Measurements from ENCODE around the gene GCA. TPM values are rescaled to one million over a fixed set of nuclear protein-coding genes. Genes with fewer than 3 reads are reported as not detected.

Gene GCA
- total RNA-seq, result 12.9 and 14.8 TPM in 2 replicates

DNA sequence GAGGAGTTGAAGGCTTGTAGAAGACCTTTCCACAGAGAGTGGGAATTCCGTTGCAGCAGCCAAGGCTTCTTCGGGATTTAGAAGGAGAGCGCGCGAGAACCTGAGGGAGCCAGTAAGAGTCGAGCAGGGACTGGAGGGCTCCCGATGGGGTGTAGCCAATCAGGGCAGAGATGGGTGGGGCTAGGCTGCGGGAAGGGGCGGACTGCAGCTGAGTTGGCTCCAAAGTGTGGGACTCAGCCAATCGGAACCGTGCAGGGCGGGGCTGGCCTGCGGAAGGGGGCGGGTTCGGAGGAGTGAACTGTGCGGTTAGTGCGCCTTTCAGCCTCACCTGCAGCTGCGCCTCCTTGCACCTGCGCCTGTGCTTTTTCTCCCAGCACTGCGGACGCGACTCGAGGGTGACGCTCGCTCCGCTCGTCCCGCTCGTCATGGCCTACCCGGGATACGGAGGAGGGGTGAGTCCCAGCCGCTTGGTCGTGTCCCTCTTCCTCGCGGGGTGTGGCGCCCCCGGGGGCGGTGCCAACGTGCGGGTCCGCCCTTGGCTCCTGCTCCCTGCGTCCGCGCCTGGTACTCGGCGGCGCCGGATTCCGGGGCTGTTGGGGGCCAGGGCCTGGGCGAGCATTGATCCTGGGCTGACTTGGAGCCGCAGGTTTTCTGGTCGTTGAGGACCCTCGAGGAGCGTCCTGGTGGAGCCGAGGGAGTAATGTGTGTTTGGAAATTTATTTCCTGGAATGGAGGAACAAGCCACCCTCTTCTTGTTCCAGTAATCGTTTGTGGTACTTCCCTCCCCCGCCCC, at the start of gene GCA:
TSS of gene GCA (plus strand) at position 309 of the 793 bp plus-strand sequence. CDS start at position 426, 117 bp downstream.
- DNase-seq, result peak; percentile 88

DNA sequence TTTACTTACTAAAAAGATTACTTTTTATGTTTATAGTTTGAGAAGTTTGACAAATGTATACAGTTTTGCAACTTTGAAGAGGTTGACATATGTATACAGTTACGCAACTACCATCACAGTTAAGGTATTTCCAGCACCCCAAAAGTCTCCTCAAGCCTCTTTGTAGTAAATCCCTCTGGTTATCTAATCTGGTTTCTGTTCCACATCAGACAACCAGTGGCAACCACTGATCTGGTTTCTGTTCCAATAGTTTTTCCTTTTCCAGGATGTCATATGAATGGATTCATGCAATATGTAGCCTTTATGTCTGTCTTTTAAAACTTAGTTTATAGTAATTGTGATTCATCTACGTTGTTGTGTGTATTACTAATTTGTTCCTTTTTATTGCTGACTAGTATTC, 48.9 kb upstream of the GCA start:
- DNase-seq, result no peak

DNA sequence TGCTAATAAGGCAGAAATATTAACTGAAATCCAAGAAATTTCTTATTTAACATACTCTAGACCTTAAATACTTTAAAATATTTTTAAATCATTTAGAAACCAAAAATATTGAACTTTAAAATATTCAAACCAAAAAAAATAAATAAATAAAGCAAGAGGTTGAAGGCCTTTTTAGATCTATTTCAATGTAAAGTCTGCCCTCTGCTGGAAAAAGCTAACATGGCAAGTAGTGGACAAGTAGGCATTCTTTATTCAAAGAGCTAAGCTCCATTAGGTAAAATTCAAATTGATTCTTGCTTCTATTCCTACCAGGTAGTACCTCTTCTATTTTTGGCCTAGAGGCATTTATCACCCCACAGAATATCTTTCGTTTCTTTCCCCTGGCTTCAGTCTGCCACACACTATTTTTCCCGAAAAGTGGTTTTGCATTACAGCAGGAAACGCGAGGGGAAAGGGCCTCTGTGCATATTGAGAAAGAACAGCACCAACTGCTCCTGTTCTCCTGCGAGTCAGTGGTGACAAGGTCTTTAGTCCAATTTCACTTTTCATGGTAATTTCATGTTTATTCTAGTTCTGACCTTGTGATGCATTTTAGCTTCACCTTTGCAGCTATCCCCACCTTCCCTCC, 45.9 kb upstream of the GCA start:
- peak; percentile 87 for DNase-seq

- DNase-seq, result no peak
These were observed 45.1 kb upstream of the GCA start for GRCh38 chr2:162298669-162299335.

GRCh38 chr2:162300266-162300665, 43.7 kb upstream of the GCA start:
- DNase-seq, result no peak

DNA sequence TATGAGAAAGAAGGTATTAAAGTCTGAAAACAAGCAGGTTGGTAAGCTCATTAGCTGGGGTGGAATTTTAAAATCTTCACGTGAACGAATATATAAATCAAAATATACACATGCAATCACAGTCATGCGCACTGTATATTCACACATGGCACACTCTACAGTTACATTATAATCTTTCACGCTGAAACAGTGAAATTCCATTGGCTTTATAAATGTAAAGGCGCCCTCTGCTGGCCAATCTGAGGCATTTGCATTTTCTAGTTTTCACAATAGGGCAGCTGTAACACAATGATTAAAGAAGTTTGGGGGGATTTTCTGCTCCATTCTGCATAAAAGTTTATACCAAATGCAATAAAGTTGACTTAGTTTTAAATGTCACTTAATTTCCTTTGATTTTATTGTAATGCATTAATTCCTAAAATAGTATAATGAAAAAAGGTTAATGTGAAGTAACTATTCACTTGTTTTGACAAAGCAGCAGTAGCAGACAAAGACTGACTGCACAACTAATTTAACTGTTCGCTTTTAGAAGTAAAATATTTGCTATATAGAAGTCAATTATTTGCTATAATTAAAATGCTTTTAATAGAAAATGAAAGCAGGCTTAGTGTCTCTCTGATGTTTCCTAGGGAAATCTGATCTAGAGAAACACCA, 42.7 kb upstream of the GCA start:
- DNase-seq, result peak; percentile 79

- no peak for DNase-seq
These were observed 42.1 kb upstream of the GCA start for GRCh38 chr2:162301877-162302276.

DNA sequence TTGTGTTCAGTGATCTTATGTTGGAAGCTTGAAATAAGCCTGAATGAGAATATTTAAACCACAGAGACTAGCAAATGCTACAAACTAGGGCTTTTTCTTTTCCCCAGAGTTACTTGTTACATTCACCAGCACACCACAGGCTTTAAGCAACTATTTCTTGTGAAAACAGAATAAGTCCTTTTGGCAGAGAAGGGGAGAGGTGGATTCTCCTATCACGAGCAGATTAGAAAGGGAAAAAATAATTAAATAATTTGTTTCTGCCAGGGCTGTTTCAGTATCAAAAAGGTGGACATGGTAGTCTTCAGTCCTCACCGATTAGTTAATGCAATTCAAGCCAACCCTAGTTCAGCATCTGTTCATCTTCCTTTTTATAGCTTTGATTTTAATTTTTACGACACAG, 38.0 kb upstream of the GCA start:
- DNase-seq, result no peak

- no peak for DNase-seq
These were observed 35.0 kb upstream of the GCA start for GRCh38 chr2:162308747-162309503.

DNA sequence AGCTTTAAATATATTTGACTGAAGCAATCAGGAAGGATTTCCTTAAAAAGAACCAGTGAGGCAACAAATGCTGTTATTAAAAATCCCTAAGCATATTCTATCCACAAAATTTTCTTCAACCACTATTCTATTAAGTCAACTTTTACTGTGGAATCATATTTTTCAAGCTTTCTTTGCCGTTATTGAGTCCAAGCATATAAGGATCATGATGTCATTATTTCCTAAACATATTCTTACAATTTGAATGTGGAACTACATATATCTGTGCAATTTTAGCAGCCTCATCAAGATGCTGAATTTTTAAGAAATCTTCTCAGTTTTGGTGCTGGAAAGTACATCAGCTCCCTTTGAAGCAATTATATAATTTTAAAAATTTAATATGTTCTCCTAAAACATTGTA, 31.1 kb upstream of the GCA start:
- DNase-seq, result no peak

DNA sequence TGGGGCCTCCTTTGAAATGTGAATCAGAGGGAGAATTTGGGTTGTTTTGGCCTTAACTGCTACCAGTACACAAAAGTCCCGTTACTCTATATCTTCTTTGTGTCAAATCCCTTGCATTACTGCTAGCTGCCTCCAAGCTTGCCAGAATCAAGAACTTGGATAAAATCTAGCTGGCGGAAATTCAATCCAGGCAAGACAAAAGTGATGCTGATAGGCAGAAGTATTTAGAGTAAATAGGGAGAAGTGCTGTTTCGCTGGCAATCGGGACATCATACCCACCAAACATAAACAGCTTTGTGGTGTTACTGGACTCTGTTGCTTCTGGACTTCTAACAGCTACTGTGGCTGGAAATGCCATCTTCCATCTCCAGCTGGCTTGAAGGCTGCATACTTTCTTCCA, 28.0 kb upstream of the GCA start:
- DNase-seq, result no peak

DNA sequence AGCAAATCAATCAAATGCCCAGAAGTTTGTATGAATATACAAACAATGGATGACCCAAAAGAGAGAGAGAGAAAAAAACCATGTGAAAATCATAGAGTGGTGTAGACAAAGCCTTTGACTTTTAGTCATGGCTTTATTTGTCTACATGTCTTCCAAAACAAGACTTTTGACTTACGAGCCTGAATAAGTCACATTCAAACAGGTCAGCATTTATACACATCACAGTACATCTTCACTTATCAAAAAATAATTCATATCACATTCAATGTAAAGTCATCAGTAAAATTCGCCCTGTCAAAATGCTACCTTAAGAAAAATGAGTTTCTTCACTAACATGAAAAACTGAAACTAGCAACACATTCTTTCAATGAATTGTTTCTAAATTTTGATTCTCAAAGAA, 27.3 kb upstream of the GCA start:
- no peak for DNase-seq

DNA sequence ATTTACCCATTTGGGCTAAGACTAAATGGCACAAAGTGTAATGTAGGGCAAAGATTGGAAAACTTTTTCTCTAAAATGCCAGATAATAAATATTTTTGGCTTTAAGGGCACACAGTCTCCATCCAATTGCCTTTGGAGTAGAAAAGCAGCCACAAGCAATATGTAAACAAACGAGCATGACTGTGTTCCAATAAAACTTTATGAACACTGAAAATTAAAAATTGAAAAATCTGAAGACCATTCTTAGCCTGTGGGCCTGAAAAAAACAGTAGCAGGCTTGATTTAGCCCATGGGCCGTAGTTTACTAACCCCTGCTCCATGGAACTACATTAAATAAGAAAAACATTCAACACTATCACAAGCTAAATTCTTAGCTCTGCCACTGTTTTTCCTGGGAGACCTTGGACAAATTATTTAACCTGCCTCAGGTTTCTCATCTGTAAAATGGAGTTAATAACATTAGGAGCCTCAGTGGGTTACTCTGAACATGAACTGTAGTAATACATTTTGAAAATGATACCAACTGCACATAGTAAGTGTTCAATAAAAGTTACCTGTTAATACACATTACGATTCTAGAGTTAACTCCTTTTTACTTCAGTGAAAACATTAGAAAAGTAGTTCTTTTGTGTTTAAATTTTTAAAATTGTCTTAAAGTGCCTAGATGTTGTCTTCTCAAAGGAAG, 26.7 kb upstream of the GCA start:
- DNase-seq, result no peak

DNA sequence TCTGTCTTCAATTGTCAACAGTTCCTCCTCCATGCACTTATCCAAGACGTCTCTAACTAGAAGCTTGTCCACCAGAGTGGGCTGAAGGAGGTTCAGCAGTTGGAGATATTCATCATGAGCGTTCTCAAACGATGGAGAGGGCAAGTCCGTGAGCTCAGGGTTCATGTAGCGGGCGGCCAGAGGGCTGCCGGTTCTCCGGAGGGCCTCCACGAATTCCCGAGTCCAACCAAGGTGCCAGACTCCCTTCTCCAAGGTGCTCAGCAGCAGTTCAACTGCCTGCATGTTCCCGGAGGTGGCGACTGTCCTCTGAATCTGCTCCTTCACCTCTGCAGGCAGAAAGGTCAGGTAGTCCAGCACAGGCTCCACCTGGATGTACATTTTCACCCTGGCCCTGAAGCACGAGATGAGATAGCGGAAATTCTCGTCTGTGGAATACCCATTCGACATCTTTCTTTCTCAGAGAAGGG, 26.0 kb upstream of the GCA start:
- peak; percentile 47 for DNase-seq

DNA sequence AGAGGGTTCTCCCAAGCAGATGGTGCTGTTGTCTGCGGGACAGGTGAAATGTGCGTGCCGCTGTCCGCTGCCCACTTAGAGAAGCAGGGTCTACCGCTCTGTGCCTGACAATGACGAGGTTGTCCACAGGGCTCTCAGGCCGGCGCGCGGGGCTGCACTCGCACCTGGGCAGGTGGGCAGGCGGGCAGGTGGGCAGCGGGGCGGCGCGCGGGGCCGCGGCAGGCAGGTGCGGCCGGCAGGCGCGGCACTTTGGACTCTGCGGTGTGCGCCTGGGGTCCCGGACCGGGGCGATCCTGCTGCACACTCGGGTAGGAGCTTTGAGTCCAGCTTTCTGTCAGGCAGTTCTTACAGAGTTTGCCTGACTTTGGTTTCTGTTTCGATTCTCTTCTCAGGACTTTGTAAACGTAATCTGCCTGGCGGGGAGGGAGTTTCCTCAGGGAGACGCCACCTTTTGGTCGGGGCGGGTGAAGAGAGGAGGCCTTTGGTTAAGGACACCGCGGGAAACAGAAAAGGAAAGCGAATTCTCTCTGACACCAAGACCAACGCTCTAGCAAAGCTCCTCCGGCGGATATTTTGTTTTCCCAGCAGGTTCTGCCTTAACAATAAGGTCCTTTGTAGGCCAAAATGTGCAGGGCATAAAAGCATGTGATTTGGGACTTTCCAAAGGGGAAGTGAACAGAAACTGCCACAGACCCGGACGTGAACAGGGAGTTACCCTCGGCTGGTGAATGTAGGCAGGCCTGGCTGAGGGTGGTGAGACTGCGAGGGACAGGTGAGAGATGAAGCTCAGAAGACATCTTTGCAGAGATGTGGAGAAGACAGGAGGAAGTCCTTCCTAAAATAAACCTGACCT, 25.4 kb upstream of the GCA start, which contains the start of gene IFIH1:
TSS of gene IFIH1 (minus strand) at position 357 of the 853 bp plus-strand sequence. CDS start 377 bp downstream, outside the sequence.
- peak; percentile 93 for DNase-seq

GRCh38 chr2:162320864-162321517, 22.9 kb upstream of the GCA start:
- DNase-seq, result no peak

DNA sequence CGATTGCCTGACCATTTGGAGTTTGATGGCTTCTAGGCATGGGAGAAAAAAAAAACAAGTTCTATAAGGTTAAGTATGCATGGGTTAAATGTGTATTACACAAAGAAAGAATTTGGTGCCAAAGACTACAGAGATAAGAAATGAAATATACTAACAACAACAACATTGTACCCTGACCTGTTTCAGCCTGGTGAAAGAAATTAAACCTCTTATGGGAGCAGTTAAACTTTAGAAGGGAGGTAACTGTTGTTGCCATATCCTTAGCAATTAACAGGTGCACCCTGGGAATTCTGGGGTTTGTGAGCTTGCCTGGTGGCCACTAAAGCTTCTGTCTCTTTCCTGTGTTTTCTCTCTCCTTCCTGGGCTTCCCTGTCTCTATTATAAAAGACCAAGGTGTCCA, 19.0 kb upstream of the GCA start:
- DNase-seq, result no peak

DNA sequence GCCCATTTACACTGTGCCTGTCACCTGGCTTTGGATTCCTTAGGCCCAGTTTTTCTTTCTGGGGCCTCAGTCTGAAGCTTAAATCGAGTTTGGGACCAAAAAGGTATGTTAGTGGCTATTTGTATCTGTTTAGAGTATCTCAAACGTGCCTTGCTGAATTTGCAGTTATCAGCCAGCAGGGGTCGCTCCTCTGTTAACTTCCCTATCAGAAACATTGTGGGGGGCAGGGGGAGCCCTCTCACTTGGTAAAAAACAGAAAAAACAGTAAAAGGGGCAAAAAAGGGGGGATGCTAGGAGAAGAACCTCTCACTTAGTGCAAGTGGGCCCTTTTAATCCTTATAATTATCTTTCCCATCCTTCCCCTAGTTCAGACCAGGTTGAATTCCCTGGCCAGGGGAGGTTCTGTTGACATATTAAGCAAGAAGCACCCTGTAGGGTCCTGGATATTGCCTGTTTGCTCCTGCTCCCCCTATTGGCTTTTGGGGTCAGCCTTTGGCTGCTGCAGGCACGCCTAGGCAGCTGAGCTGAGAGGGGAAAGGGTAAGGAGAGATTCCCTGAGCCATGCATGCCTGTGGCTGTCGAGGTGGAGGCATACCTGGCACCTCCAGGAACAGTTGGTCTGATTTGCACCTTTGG, 16.7 kb upstream of the GCA start:
- DNase-seq, result peak; percentile 30

DNA sequence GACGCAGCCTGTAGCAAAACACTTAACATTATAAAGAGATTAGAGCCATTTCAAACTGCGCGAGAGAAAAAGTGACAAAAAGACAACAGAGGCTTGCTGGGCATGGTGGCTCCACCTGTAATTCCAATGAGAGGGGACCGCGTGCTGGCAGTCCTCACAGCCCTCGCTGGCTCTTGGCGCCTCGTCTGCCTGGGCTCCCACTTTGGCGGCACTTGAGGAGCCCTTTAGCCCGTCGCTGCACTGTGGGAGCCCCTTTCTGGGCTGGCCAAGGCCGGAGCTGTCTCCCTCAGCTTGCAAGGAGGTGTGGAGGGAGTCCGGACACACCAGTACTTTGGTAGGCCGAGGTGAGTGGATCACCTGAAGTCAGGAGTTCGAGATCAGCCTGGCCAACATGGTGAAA, 16.1 kb upstream of the GCA start:
- DNase-seq, result no peak

Measured in dermis blood vessel endothelial cell (primary cell).